Measurements from ENCODE around the gene SLC9A6.

The SLC9A6 gene

GRCh38 chrX:135985157-135985972, at the start of gene SLC9A6:
SLC9A6 (plus strand) TSS chrX:135985435; CDS start chrX:135985659, 224 bp downstream.
- DNase-seq = peak; percentile 37

GRCh38 chrX:135944486-135944885, 40.7 kb upstream of the SLC9A6 start:
- no peak for DNase-seq

- DNase-seq = no peak
These were observed 33.9 kb upstream of the SLC9A6 start for GRCh38 chrX:135951291-135951690.

- DNase-seq = no peak
These were observed 12.1 kb upstream of the SLC9A6 start for GRCh38 chrX:135973025-135973547.

- peak; percentile 53 for DNase-seq
These were observed 11.5 kb upstream of the SLC9A6 start, which contains the start of gene MMGT1 for GRCh38 chrX:135973548-135974278. MMGT1 (minus strand) TSS chrX:135973988; CDS start chrX:135973675, 313 bp downstream.

- peak; percentile 16 for DNase-seq
These were observed 10.9 kb upstream of the SLC9A6 start for GRCh38 chrX:135974279-135974856.

- no peak for DNase-seq
These were observed 9.8 kb upstream of the SLC9A6 start for GRCh38 chrX:135975421-135975820.

GRCh38 chrX:135977611-135978010, 7.6 kb upstream of the SLC9A6 start:
- no peak for DNase-seq

GRCh38 chrX:135981010-135981409, 4.2 kb upstream of the SLC9A6 start:
- no peak for DNase-seq

GRCh38 chrX:135981668-135982067, 3.6 kb upstream of the SLC9A6 start:
- no peak for DNase-seq

GRCh38 chrX:135982860-135983259, 2.4 kb upstream of the SLC9A6 start:
- DNase-seq = no peak

- no peak for DNase-seq
These were observed 979 bp upstream of the SLC9A6 start for GRCh38 chrX:135984256-135984655.

- DNase-seq = peak; percentile 26
These were observed 461 bp upstream of the SLC9A6 start for GRCh38 chrX:135984791-135985156.

- no peak for DNase-seq
These were observed 707 bp downstream of the SLC9A6 start for GRCh38 chrX:135985973-135986310.

- DNase-seq = no peak
These were observed 3.0 kb downstream of the SLC9A6 start for GRCh38 chrX:135988245-135988644.

GRCh38 chrX:136015016-136015415, 29.8 kb downstream of the SLC9A6 start:
- no peak for DNase-seq

GRCh38 chrX:136016881-136017280, 31.6 kb downstream of the SLC9A6 start:
- DNase-seq = no peak

GRCh38 chrX:136019226-136019625, 34.0 kb downstream of the SLC9A6 start:
- no peak for DNase-seq

GRCh38 chrX:136021160-136021559, 35.9 kb downstream of the SLC9A6 start:
- no peak for DNase-seq

GRCh38 chrX:136021903-136022302, 36.7 kb downstream of the SLC9A6 start:
- DNase-seq = no peak

- DNase-seq = no peak
These were observed 39.9 kb downstream of the SLC9A6 start for GRCh38 chrX:136025091-136025490.

GRCh38 chrX:136028383-136028984, 43.2 kb downstream of the SLC9A6 start:
- DNase-seq = peak; percentile 10

GRCh38 chrX:136029766-136030165, 44.5 kb downstream of the SLC9A6 start:
- no peak for DNase-seq

Data from DMS79 treated with DMSO at 0.1 percent for 48 hours (cell line).